MM.1S (cell line): ENCODE data around the gene BPTF.
"Not testable (repeated sequence)": the region's sequence is repeated elsewhere in the genome, so short reads cannot be mapped to it uniquely, and the experiment has no call there.

Source experiments
- DNase-seq: peaks from one replicate; pipeline ENCODE4 v3.0.0-alpha.2; 2015
- H2AFZ ChIP-seq: fragments of 300-600 bp; sonication (generic); 2 replicates; pipeline ENCODE4 v1.6.0; 2016; ENCODE audit warnings: antibody characterized with exemption, low read length
- H3F3A ChIP-seq: fragments of 300-600 bp; sonication (generic); 2 replicates; pipeline ENCODE4 v1.6.1; 2016; ENCODE audit warnings: mild to moderate bottlenecking, antibody characterized with exemption, low read length, moderate library complexity, mixed read lengths; ENCODE audit not compliant: insufficient read depth
- H3K27ac ChIP-seq: fragments of 300-600 bp; sonication (generic); 2 replicates; pipeline ENCODE4 v1.5.1; 2016; ENCODE audit warnings: mild to moderate bottlenecking, low read length
- H3K27me3 ChIP-seq: fragments of 300-600 bp; sonication (generic); replicated peaks from 2 replicates; pipeline ENCODE4 v1.6.0; 2016; ENCODE audit warnings: low read length; ENCODE audit not compliant: insufficient read depth
- H3K36me3 ChIP-seq: fragments of 300-600 bp; sonication (generic); replicated peaks from 2 replicates; pipeline ENCODE4 v1.6.1; 2016; ENCODE audit warnings: mild to moderate bottlenecking, low read length, mixed read lengths; ENCODE audit not compliant: insufficient read depth
- H3K4me1 ChIP-seq: fragments of 300-600 bp; sonication (generic); 2 replicates; pipeline ENCODE4 v1.6.1; 2016; ENCODE audit warnings: low read length, mixed read lengths
- H3K4me2 ChIP-seq: fragments of 300-600 bp; sonication (generic); 2 replicates; pipeline ENCODE4 v1.6.0; 2016; ENCODE audit warnings: low read depth, low read length
- H3K4me3 ChIP-seq: fragments of 300-600 bp; sonication (generic); 2 replicates; pipeline ENCODE4 v1.5.1; 2016; ENCODE audit warnings: low read length, mixed read lengths
- H3K79me2 ChIP-seq: fragments of 300-600 bp; sonication (generic); 2 replicates; pipeline ENCODE4 v1.6.1; 2016; ENCODE audit warnings: mixed run types, low read length, mixed read lengths
- H3K9ac ChIP-seq: fragments of 300-600 bp; sonication (generic); 2 replicates; pipeline ENCODE4 v1.6.1; 2016; ENCODE audit warnings: low read length, mixed read lengths
- H3K9me2 ChIP-seq: fragments of 300-600 bp; sonication (generic); replicated peaks from 2 replicates; pipeline ENCODE4 v1.6.1; 2016; ENCODE audit warnings: mild to moderate bottlenecking, low read length, mixed read lengths; ENCODE audit not compliant: insufficient read depth
- H3K9me3 ChIP-seq: fragments of 300-600 bp; sonication (generic); replicated peaks from 2 replicates; pipeline ENCODE4 v1.6.1; 2016; ENCODE audit warnings: mild to moderate bottlenecking, low read length, mixed read lengths; ENCODE audit not compliant: insufficient read depth
- H4K20me1 ChIP-seq: fragments of 300-600 bp; sonication (generic); 2 replicates; pipeline ENCODE4 v1.6.1; 2016; ENCODE audit warnings: mild to moderate bottlenecking, low read length, moderate library complexity, mixed read lengths; ENCODE audit not compliant: insufficient read depth
- CTCF ChIP-seq: fragments of 300-600 bp; sonication (generic); IDR thresholded peaks from 2 replicates; pipeline ENCODE4 v1.5.1; 2016; ENCODE audit warnings: antibody characterized with exemption, low read length, mixed read lengths
- EZH2 ChIP-seq: fragments of 300-600 bp; sonication (generic); optimal IDR thresholded peaks from 2 replicates; pipeline ENCODE3; 2017; ENCODE audit warnings: low read depth, mild to moderate bottlenecking, antibody characterized with exemption, low read length, mixed read lengths
- EZH2phosphoT487 ChIP-seq: fragments of 300-600 bp; sonication (generic); IDR thresholded peaks from 2 replicates; pipeline ENCODE4 v1.6.1; 2018; ENCODE audit warnings: antibody characterized with exemption, low read length

Gene BPTF

GRCh38 chr17:67884741-67885140, 59.4 kb downstream of the BPTF start:
- Histone ChIP-seq H3K79me2 (peaks cover 11% of the 10 kb centered on the region), H3K27ac (no peak overlapping the region), H3K9me3 (no peaks in the 10 kb centered on the region), H2AFZ (no peak overlapping the region), H3K9ac (no peak overlapping the region), H3K4me1 (no peaks in the 10 kb centered on the region), H3K4me3 (no peak overlapping the region), H3F3A (no peaks in the 10 kb centered on the region), H3K27me3 (no peaks in the 10 kb centered on the region), H3K9me2 (no peaks in the 10 kb centered on the region), H4K20me1 (no peaks in the 10 kb centered on the region), H3K36me3 (no peaks in the 10 kb centered on the region; the same call in 1 of the 2 replicates), H3K4me2 (no peak overlapping the region)
- TF ChIP-seq EZH2phosphoT487, result no peak
- no peak for TF ChIP-seq EZH2
- TF ChIP-seq CTCF, result no peak
- no peak for DNase-seq

GRCh38 chr17:67891481-67892119, 66.3 kb downstream of the BPTF start:
- TF ChIP-seq EZH2phosphoT487 (no peak), CTCF (no peak), EZH2 (no peak)
- Histone ChIP-seq H3K27ac (no peak overlapping the region), H3F3A (no peaks in the 10 kb centered on the region), H2AFZ (no peak overlapping the region), H3K27me3 (no peaks in the 10 kb centered on the region), H4K20me1 (no peaks in the 10 kb centered on the region), H3K36me3 (peaks cover 6% of the 10 kb centered on the region; the same call in 1 of the 2 replicates), H3K4me1 (no peaks in the 10 kb centered on the region), H3K4me3 (no peak overlapping the region), H3K79me2 (peaks cover 11% of the 10 kb centered on the region), H3K9me2 (no peaks in the 10 kb centered on the region), H3K9ac (no peak overlapping the region), H3K4me2 (no peak overlapping the region), H3K9me3 (no peaks in the 10 kb centered on the region)
- DNase-seq, result no peak

- no peaks in the 10 kb centered on the region for H3K9me3 ChIP-seq
- no peaks in the 10 kb centered on the region for H3K27me3 ChIP-seq
- no peak overlapping the region for H3K4me3 ChIP-seq
Measured at GRCh38 chr17:67902511-67903231, 77.4 kb downstream of the BPTF start.

GRCh38 chr17:67905298-67905697, 80.0 kb downstream of the BPTF start:
- not testable (repeated sequence) for H3K27ac ChIP-seq, DNase-seq, H3K79me2 ChIP-seq, H3K4me1 ChIP-seq, H3F3A ChIP-seq, H3K36me3 ChIP-seq, H4K20me1 ChIP-seq, H3K9me2 ChIP-seq, H3K4me3 ChIP-seq, H3K9ac ChIP-seq, H3K4me2 ChIP-seq, H3K9me3 ChIP-seq, H2AFZ ChIP-seq, H3K27me3 ChIP-seq

More at GRCh38 chr17:67902511-67903231, 77.4 kb downstream of the BPTF start:
- Histone ChIP-seq H3K27ac (no peak overlapping the region), H3K79me2 (no peaks in the 10 kb centered on the region), H3K4me1 (no peaks in the 10 kb centered on the region), H3K9ac (no peak overlapping the region), H2AFZ (no peak overlapping the region), H3K9me2 (no peaks in the 10 kb centered on the region), H3K36me3 (0 out of 2 replicates have a peak, but pooled peaks cover 3% of the 10 kb centered on the region), H4K20me1 (no peaks in the 10 kb centered on the region), H3K4me2 (no peak overlapping the region), H3F3A (no peaks in the 10 kb centered on the region)
- no peak for TF ChIP-seq EZH2
- TF ChIP-seq EZH2phosphoT487, result no peak
- TF ChIP-seq CTCF, result no peak
- DNase-seq, result no peak

GRCh38 chr17:67910117-67910803, 85.0 kb downstream of the BPTF start:
- not testable (repeated sequence) for H3K9me3 ChIP-seq, H3K4me3 ChIP-seq, H4K20me1 ChIP-seq, H3K4me1 ChIP-seq, H3K9ac ChIP-seq, H3K27ac ChIP-seq, H3K36me3 ChIP-seq, H3K9me2 ChIP-seq, H3K79me2 ChIP-seq, H3K4me2 ChIP-seq, H3F3A ChIP-seq, H3K27me3 ChIP-seq, H2AFZ ChIP-seq, DNase-seq
